G401 (cell line): ENCODE results near the gene FAM237A. TPM values are rescaled to one million over a fixed set of nuclear protein-coding genes. Genes with fewer than 3 reads are reported as not detected.

ENCODE experiments used
- DNase-seq: peaks from one replicate; pipeline ENCODE4 v3.0.0-alpha.2; 2015; ENCODE audit warnings: low spot score
- in situ Hi-C: cut with HindIII; loops from 2 replicates; pipeline ENCODE4 v1.10.0; 2016; ENCODE audit warnings: low sequenced_read_pairs, mixed read lengths
- total RNA-seq: library from RNA; depleted of rRNA; stranded (reverse); fragments of >200 nt; shearing (Covaris generic); gene quantifications from 2 replicates; pipeline ENCODE4 v1.2.3, GENCODE V29; 2014; rRNA removed

FAM237A gene
- total RNA-seq, 1 experiment from 2014 or later = not detected

DNA sequence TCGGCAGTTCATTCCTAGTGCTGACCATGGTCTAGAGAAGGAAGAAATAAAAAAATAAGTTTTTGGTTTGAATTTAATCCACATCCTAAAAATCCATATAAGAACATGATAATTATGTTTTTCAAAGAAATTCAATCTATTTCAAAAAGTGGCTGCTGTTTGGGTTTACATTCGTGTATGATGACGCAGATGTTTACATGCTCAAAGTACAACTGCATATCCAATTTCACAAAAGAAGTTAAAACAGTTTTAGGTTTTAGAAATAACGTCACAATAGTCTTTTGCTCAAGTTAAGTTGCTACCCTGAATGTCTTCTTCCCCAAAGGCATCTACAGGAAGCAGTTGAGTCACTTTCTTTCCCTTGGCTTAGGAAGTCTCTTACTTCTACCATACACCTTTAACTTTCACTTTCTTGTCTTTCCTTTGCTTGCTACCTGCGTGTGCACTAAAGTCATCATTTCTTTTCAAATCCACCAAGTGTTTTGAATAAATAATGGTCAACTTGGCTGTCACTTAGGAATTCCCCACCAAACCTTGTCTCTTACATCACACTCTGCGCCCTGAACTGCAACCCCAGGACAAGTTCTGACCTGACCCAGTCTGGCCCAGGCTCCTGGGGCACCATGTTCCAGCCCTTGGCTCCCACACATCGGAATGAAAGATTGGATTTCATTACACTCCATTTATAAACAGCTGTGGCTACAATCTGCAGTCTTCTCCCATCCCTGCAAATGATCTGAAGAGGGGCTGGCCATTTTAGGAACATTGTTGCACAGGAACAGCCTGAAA is 28.4 kb downstream of the FAM237A start:
- DNase-seq = no peak
- in situ Hi-C loops = no loop called here

DNA sequence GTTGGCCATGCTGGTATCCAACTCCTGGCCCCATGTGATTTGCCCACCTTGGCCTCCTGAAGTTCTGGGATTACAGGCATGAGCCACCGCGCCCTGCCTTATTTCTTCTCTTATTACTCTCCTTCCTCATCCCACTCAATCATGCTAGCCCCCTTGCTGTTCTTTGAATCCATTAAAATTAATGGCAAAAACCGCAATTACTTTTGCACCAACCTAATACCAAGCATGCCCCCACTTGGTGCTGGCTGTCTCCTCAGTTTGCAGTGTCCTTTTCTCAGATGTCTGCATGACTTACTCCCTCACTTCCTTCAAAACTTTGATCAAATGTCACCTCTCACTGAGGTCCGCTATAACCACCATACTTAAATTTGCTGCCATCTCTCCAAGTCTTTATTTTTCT is 41.3 kb downstream of the FAM237A start:
- DNase-seq = no peak
- in situ Hi-C loops = no loop called here

DNA sequence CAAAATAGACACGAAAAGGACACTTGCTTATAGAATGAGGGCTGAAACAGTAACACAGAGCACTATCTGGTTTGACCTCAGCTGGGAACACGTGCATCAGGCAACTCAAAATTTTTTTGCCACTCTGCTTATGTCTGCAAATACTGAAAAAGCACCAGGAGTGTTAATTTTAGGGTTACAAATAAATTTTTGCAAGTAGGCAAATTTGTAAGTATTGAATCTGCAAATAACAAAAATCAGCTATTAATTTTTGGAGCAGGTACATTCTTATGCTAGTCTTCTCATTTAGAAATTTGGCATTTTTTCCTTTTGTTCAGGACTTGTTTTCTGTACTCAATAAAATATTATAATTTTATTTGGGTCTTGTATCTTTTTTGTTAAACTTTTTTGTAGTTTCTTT is 46.2 kb downstream of the FAM237A start:
- in situ Hi-C loops = no loop called here

DNA sequence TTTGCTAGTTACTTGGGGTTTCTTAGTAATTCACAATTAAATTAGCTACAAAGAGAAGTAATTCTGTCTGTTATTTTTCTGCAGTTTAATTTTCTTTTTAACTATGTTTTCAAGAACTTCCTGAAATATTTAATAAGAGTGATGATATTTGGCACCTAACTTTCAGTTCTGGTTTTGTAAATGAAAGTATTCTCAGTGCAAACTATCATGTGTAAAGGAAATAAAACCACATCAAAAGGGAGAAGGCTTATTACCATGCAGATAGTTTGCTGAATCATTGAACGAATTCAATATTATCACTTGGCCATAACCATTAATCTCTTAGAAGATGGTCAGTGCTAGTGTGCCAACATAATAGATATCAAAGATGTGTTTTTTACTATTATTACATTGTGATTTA is 46.7 kb downstream of the FAM237A start:
- in situ Hi-C loops = no loop called here
- no peak for DNase-seq

More for the DNA sequence above, 46.2 kb downstream of the FAM237A start:
- no peak for DNase-seq

DNA sequence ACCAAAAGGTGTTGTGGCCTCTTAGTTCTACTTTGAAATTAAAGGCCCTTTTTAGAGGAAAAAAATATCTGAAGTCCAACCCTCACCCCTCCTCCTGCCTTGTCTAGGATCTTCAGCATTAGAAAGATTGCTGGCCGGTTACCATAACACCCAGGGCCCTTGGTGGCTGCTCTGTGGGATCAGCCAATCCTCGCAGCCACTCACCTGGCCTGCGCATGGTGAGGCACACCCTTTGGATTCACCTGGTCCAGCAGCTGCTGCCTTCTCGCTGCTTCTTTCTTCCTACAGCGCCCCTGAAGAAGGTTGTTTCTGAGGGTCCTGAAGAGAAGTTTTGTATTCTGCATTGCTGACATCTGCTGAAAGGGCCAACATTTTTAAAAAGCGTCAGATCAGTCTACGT is 50.7 kb downstream of the FAM237A start:
- in situ Hi-C loops = no loop called here
- DNase-seq = no peak

DNA sequence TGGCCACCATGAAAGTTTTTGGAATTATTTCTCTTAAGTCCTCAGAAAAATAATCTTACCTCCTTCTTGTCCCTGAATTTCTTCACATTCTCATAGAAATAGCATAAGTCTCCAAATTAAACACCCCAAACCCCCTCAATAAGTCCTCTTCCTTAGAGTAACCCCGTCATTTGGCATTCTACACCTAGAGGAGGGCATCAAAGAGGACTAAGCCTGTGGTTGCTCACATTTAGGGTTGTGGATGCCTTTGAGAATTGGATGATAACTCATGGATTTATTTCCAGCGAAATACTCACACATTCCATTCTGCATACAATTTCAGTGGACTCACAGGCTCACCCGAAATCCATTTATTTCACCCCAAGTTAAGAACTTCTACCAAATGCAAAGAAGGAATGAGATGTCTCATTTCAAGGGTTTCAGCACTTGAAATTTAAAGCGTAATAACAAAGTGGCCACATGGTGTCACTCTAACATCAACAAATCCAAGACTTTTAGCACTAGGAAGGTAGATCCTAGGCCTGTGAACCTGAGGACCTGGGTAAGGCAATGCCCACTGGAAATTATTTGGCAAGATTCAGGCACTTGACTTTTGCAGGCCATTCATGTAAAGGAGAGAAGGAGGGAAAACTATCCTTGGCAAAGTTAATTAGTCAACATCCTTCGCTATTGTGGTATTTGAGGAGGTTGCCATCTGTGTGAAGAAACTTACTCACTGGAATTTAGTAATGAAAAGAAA is 51.3 kb downstream of the FAM237A start:
- in situ Hi-C loops = no loop called here
- DNase-seq = peak; percentile 81

- DNase-seq = no peak
- in situ Hi-C loops = no loop called here
Measured at GRCh38 chr2:206696910-206697309, 54.6 kb downstream of the FAM237A start.

GRCh38 chr2:206698811-206699210 is 56.5 kb downstream of the FAM237A start:
- in situ Hi-C loops = no loop called here
- no peak for DNase-seq

Other genes with a start within 250 kb of the FAM237A start
- 2.7 and 7.7 TPM in 2 replicates for gene ADAM23, start 199.0 kb upstream of the FAM237A start, total RNA-seq
- not detected in 2 replicates for gene DYTN, start 75.9 kb downstream of the FAM237A start, total RNA-seq
- 2.6 and 6.9 TPM in 2 replicates for gene MDH1B, start 122.8 kb downstream of the FAM237A start, total RNA-seq
- gene FASTKD2, start 123.1 kb downstream of the FAM237A start, total RNA-seq = 61.0 and 85.5 TPM in 2 replicates